Endothelial cell of umbilical vein (primary cell): ENCODE data around the gene ABCC11. TPM values are rescaled to one million over a fixed set of nuclear protein-coding genes. Genes with fewer than 3 reads are reported as not detected.

ENCODE experiments used
- BruUV-seq: library from RNA; stranded (reverse); fragments of 400-500 nt; replicated peaks from 2 replicates; lab custom pipeline; 2021; lab: Mats Ljungman, UMichigan
- CTCF ChIA-PET: fragments of 300-600, 350-600 bp; sonication (Branson Sonifier 250); formaldehyde crosslinking; loops from one replicate; lab custom pipeline; 2021; ENCODE audit warnings: antibody characterized with exemption, inconsistent platforms; lab: Charles Lee
- POLR2A ChIA-PET: fragments of 300-600, 350-600 bp; sonication (Branson Sonifier 250); formaldehyde crosslinking; loops from one replicate; lab custom pipeline; 2021; ENCODE audit warnings: antibody characterized with exemption, inconsistent platforms; lab: Charles Lee
- DNase-seq: peaks from one replicate; pipeline ENCODE4 v3.0.0-alpha.2; 2011; ENCODE audit warnings: low read depth, low spot score
- FAIRE-seq: peaks from 2 replicates; lab custom pipeline; 2011; peaks lifted over from hg19 to GRCh38; lab: Jason Lieb, UNC
- H2AFZ ChIP-seq: 2 replicates; pipeline ENCODE4 v1.6.0; 2012; ENCODE audit warnings: low read depth, low read length, control low read depth, inconsistent platforms
- H3K27ac ChIP-seq: 2 replicates; pipeline ENCODE4 v1.5.1; 2011; ENCODE audit warnings: low read depth, mild to moderate bottlenecking, control low read depth, low read length, moderate library complexity; ENCODE audit not compliant: insufficient read depth
- H3K27me3 ChIP-seq, 2 experiments: 2 replicates each; pipeline versions ENCODE4 v1.6.0 to v1.6.1; 2011; ENCODE audit warnings: low read length in 2 of 2, mixed read lengths in 1 of 2; ENCODE audit not compliant: control insufficient read depth in 2 of 2, insufficient read depth in 2 of 2
- H3K36me3 ChIP-seq, 2 experiments: 2 replicates in 1 of 2; 3 replicates in 1 of 2; pipeline ENCODE4 v1.5.1; 2011; ENCODE audit warnings: low read length in 2 of 2, mild to moderate bottlenecking in 1 of 2, moderate library complexity in 1 of 2; ENCODE audit not compliant: control insufficient read depth in 2 of 2, insufficient read depth in 2 of 2; ENCODE audit errors: extremely low read depth in 1 of 2
- H3K4me1 ChIP-seq: 3 replicates; pipeline ENCODE4 v1.5.1; 2011; ENCODE audit warnings: mild to moderate bottlenecking, low read length; ENCODE audit not compliant: control insufficient read depth, insufficient read depth; ENCODE audit errors: extremely low read depth
- H3K4me2 ChIP-seq: 2 replicates; pipeline ENCODE4 v1.6.1; 2011; ENCODE audit warnings: low read length, control low read depth, mixed read lengths; ENCODE audit not compliant: insufficient read depth
- H3K4me3 ChIP-seq, 3 experiments: fragments of 200-600 bp in 1 of 3; sonication (generic), shearing (Covaris generic) in 1 of 3; replicated peaks in 1 of 3; 2 replicates each; pipeline ENCODE4 v1.5.1; 2011 to 2016; ENCODE audit warnings: control low read depth in 3 of 3, low read length in 3 of 3, mild to moderate bottlenecking in 2 of 3, inconsistent platforms in 1 of 3, low read depth in 1 of 3, moderate library complexity in 1 of 3; ENCODE audit not compliant: insufficient read depth in 1 of 3
- H3K79me2 ChIP-seq: 2 replicates; pipeline ENCODE4 v1.6.0; 2012; ENCODE audit warnings: low read length, inconsistent platforms; ENCODE audit not compliant: control insufficient read depth, insufficient read depth
- H3K9ac ChIP-seq: replicated peaks from 2 replicates; pipeline ENCODE3; 2011; ENCODE audit warnings: low read length, control low read depth; ENCODE audit not compliant: insufficient read depth; ENCODE audit errors: extremely low read depth
- H3K9me1 ChIP-seq: replicated peaks from 3 replicates; pipeline ENCODE4 v1.6.0; 2011; ENCODE audit warnings: mild to moderate bottlenecking, low read length; ENCODE audit not compliant: control insufficient read depth, insufficient read depth; ENCODE audit errors: extremely low read depth
- H3K9me3 ChIP-seq: replicated peaks from 2 replicates; pipeline ENCODE4 v1.5.1; 2012; ENCODE audit warnings: low read length, inconsistent platforms; ENCODE audit not compliant: control insufficient read depth, insufficient read depth
- H4K20me1 ChIP-seq: replicated peaks from 2 replicates; pipeline ENCODE3; 2011; ENCODE audit warnings: mild to moderate bottlenecking, low read length; ENCODE audit not compliant: control insufficient read depth, insufficient read depth; ENCODE audit errors: extremely low read depth
- EZH2 ChIP-seq: IDR thresholded peaks from 2 replicates; pipeline ENCODE4 v1.6.1; 2012; ENCODE audit warnings: borderline replicate concordance, low read depth, mild to moderate bottlenecking, moderate library complexity, low read length, inconsistent platforms; ENCODE audit not compliant: severe bottlenecking
- FOS ChIP-seq: IDR thresholded peaks from 2 replicates; pipeline ENCODE4 v1.6.1; 2011; ENCODE audit warnings: mild to moderate bottlenecking, low read length, moderate library complexity, borderline replicate concordance; ENCODE audit not compliant: insufficient read depth
- GATA2 ChIP-seq: IDR thresholded peaks from 2 replicates; pipeline ENCODE4 v1.7.0; 2011; ENCODE audit warnings: low read depth, mild to moderate bottlenecking, moderate library complexity, mixed read lengths, low read length; ENCODE audit not compliant: insufficient read length, insufficient read depth
- JUN ChIP-seq: IDR thresholded peaks from 2 replicates; pipeline ENCODE4 v1.6.1; 2011; ENCODE audit warnings: borderline replicate concordance, low read depth; ENCODE audit not compliant: insufficient read length, insufficient read depth
- MYC ChIP-seq: IDR thresholded peaks from one replicate; pipeline ENCODE4 v1.6.1; 2011; ENCODE audit warnings: mild to moderate bottlenecking, low read depth, low read length
- POLR2A ChIP-seq: IDR thresholded peaks from 2 replicates; pipeline ENCODE4 v1.6.1; 2012; ENCODE audit warnings: low read depth, mild to moderate bottlenecking, control low read depth, low read length
- POLR2AphosphoS5 ChIP-seq: IDR thresholded peaks from 2 replicates; pipeline ENCODE4 v1.6.1; 2012; ENCODE audit warnings: low read depth, mild to moderate bottlenecking, control low read depth, low read length, moderate library complexity; ENCODE audit not compliant: insufficient read depth
- dilution Hi-C: fragments of 300-500 bp; cut with MboI; formaldehyde crosslinking; loops from one replicate; pipeline ENCODE4 v1.15.0; 2019; ENCODE audit warnings: low sequenced_read_pairs; ENCODE audit not compliant: extremely low pct_ligation_motif_present
- intact Hi-C: fragments of 100-400 bp; cut with micrococcal nuclease; formaldehyde crosslinking; loops from one replicate; pipeline ENCODE4 v1.10.0; 2022
- polyA plus RNA-seq, 4 experiments: library from polyadenylated mRNA; depleted of rRNA in 3 of 4; stranded (reverse) in 3 of 4; unstranded in 1 of 4; fragments of >200 nt; gene quantifications; 2 replicates each; pipeline versions ENCODE4 v1.2.1 to v1.2.3, GENCODE V29; 2011 to 2012; ENCODE audit warnings: missing spikeins in 1 of 4
- total RNA-seq: library from RNA; stranded (reverse); gene quantifications from 2 replicates; pipeline ENCODE4 v1.2.3, GENCODE V29; 2021
- TF ChIP-seq, protein P1 (sequence below), 2 donors: IDR thresholded peaks; 1 replicate in 1 of 2; 2 replicates in 1 of 2; pipeline ENCODE4 v1.5.1; 2011; ENCODE audit warnings: low read length in 2 of 2, mild to moderate bottlenecking in 2 of 2, moderate library complexity in 2 of 2, control low read depth in 1 of 2, inconsistent platforms in 1 of 2, low read depth in 1 of 2; ENCODE audit not compliant: insufficient read depth in 1 of 2; ENCODE audit errors: extremely low read depth in 1 of 2
- TF ChIP-seq, protein P2 (sequence below): IDR thresholded peaks from 2 replicates; pipeline ENCODE4 v1.6.1; 2011; ENCODE audit not compliant: insufficient read depth, insufficient read length

Gene ABCC11
- total and polyA plus RNA-seq, 2 donors (not counting 3 experiments of a cell fraction or from before 2014, with no cell fraction given): 0.08 TPM; not detected in 1

DNA sequence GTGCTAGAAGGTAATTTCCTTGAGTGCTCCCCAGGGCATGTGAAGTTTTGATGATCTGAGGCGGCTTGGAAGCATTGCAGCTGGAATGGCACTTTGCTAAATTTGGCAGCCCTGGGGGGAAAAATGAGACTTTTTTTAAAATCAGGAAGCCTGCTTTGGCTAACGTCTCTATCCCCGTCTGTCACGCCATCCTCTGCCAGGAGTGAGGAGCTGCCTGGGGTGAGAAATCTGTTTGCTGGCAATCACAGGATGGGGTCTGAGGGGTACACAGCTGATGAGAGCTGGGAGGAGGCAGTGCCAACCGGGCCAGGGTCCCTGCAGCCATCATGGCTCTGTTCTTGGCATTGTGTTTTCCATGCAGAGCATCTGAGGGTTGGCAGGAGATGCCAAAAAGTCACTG, 93.6 kb downstream of the ABCC11 start:
- ChIA-PET CTCF (interaction anchor here (1.1 to 8.7 kb wide), 3 partner anchors 11 to 1135 kb away, joined by 3 to 91 read pairs (median 11); partner anchors contain the start of gene NETO2), POLR2A (no interaction called here)
- dilution Hi-C loops: no loop called here

More for the DNA sequence above, 93.6 kb downstream of the ABCC11 start:
- H3K27ac ChIP-seq: no peak overlapping the region
- H3K36me3 ChIP-seq: no peaks in the 10 kb centered on the region
- H3K9me1 ChIP-seq: no peaks in the 10 kb centered on the region
- no peaks in the 10 kb centered on the region for H3K79me2 ChIP-seq
- BruUV-seq: no TSS peak
- FAIRE-seq (no peak), DNase-seq (no peak)
- no peaks in the 10 kb centered on the region for H4K20me1 ChIP-seq
- H3K9me3 ChIP-seq: no peaks in the 10 kb centered on the region
- H2AFZ ChIP-seq: no peak overlapping the region
- H3K4me2 ChIP-seq: no peak overlapping the region
- no peaks in the 10 kb centered on the region for H3K4me1 ChIP-seq
- intact Hi-C loops: no loop called here
- H3K4me3 ChIP-seq: no peak overlapping the region
- peaks cover 0 to 3% of the 10 kb centered on the region in 2 experiments for H3K27me3 ChIP-seq
- TF ChIP-seq MYC (no peak), POLR2A (no peak), FOS (no peak), EZH2 (no peak), JUN (no peak), POLR2AphosphoS5 (no peak), GATA2 (no peak)
- TF ChIP-seq, protein P1, sequence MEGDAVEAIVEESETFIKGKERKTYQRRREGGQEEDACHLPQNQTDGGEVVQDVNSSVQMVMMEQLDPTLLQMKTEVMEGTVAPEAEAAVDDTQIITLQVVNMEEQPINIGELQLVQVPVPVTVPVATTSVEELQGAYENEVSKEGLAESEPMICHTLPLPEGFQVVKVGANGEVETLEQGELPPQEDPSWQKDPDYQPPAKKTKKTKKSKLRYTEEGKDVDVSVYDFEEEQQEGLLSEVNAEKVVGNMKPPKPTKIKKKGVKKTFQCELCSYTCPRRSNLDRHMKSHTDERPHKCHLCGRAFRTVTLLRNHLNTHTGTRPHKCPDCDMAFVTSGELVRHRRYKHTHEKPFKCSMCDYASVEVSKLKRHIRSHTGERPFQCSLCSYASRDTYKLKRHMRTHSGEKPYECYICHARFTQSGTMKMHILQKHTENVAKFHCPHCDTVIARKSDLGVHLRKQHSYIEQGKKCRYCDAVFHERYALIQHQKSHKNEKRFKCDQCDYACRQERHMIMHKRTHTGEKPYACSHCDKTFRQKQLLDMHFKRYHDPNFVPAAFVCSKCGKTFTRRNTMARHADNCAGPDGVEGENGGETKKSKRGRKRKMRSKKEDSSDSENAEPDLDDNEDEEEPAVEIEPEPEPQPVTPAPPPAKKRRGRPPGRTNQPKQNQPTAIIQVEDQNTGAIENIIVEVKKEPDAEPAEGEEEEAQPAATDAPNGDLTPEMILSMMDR (IDR thresholded peaks at IDR 0.05; ENCODE audit: extremely low read depth in 1 of 2, insufficient read depth in 1 of 2, low read depth in 1 of 2, low read length in 2 of 2): no peak
- TF ChIP-seq, protein P2, sequence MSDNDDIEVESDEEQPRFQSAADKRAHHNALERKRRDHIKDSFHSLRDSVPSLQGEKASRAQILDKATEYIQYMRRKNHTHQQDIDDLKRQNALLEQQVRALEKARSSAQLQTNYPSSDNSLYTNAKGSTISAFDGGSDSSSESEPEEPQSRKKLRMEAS: no peak
- H3K9ac ChIP-seq: no peak overlapping the region
